Measurements from ENCODE around the gene PRDM2. TPM values are rescaled to one million over a fixed set of nuclear protein-coding genes. Genes with fewer than 3 reads are reported as not detected.

Gene PRDM2
- polyA plus RNA-seq, 1 of the 3 experiments (the other 2 are of a cell fraction) = 7.2 TPM

- no peak for DNase-seq
- Histone ChIP-seq H3K79me2 (ENCODE audit: insufficient read depth) (peaks cover 4% of the 10 kb centered on the region; the same call in 1 of the 2 replicates), H3K9me2 (no peaks in the 10 kb centered on the region), H3K4me1 (ENCODE audit: control insufficient read depth in 1 of 2, insufficient read depth in 2 of 2, low read depth in 1 of 2, low read length in 1 of 2) (no peaks in the 10 kb centered on the region; a peak in 1 of 4 replicates), H3K4me2 (no peak overlapping the region), H3K36me3 (replicated peaks in 1 of 2; ENCODE audit: control insufficient read depth in 1 of 2, insufficient read depth in 2 of 2, low read length in 1 of 2) (peaks cover 0 to 5% of the 10 kb centered on the region in 2 experiments), H4K20me1 (ENCODE audit: insufficient read depth) (peaks cover 6% of the 10 kb centered on the region), H3K27me3 (ENCODE audit: insufficient read depth) (no peaks in the 10 kb centered on the region), H3K4me3 (ENCODE audit: low read depth in 2 of 2, low read length in 1 of 2) (no peak overlapping the region), H3K9ac (no peak overlapping the region), H2AFZ (ENCODE audit: low read depth) (no peak overlapping the region), H3F3A (replicated peaks; ENCODE audit: insufficient read depth) (no peaks in the 10 kb centered on the region), H3K9me3 (no peaks in the 10 kb centered on the region), H3K27ac (ENCODE audit: low read depth in 2 of 2, low read length in 1 of 2) (no peak overlapping the region)
- WGBS (ENCODE audit: low lambda C conversion rate) = 95% methylated on average over 6 of the region's 6 CpGs
- TF ChIP-seq JUND (IDR thresholded peaks at IDR 0.05) = no peak
- no peak for TF ChIP-seq TEAD4 (IDR thresholded peaks at IDR 0.05; ENCODE audit: borderline replicate concordance, insufficient read depth)
- no peak for TF ChIP-seq MXI1 (IDR thresholded peaks at IDR 0.05; ENCODE audit: low read depth, low read length)
- no peak for TF ChIP-seq RAD21 (IDR thresholded peaks at IDR 0.05; ENCODE audit: low read length)
- TF ChIP-seq PBX3 (IDR thresholded peaks at IDR 0.05) = no peak
- CTCF ChIA-PET = interaction anchor here (0.9 kb wide), 1 partner anchor 10 kb away, joined by 3 read pairs; no protein-coding TSS in a partner anchor
- POLR2A ChIA-PET = no interaction called here
These were observed 97.4 kb downstream of the PRDM2 start for GRCh38 chr1:13797397-13797796.

- whole genome bisulfite sequencing (ENCODE audit: low lambda C conversion rate) = 94% methylated on average over 5 of the region's 5 CpGs
- Histone ChIP-seq H3K27me3 (ENCODE audit: insufficient read depth) (no peaks in the 10 kb centered on the region), H3F3A (replicated peaks; ENCODE audit: insufficient read depth) (no peaks in the 10 kb centered on the region), H3K4me1 (ENCODE audit: control insufficient read depth in 1 of 2, insufficient read depth in 2 of 2, low read depth in 1 of 2, low read length in 1 of 2) (no peaks in the 10 kb centered on the region; a peak in 1 of 4 replicates), H3K79me2 (ENCODE audit: insufficient read depth) (peaks cover 4% of the 10 kb centered on the region; the same call in 1 of the 2 replicates), H4K20me1 (ENCODE audit: insufficient read depth) (no peaks in the 10 kb centered on the region; the same call in 1 of the 2 replicates), H3K4me2 (no peak overlapping the region), H2AFZ (ENCODE audit: low read depth) (no peak overlapping the region), H3K4me3 (ENCODE audit: low read depth in 2 of 2, low read length in 1 of 2) (no peak overlapping the region), H3K27ac (ENCODE audit: low read depth in 2 of 2, low read length in 1 of 2) (no peak overlapping the region), H3K9ac (no peak overlapping the region), H3K36me3 (replicated peaks in 1 of 2; ENCODE audit: control insufficient read depth in 1 of 2, insufficient read depth in 2 of 2, low read length in 1 of 2) (peaks cover 0 to 3% of the 10 kb centered on the region in 2 experiments), H3K9me2 (no peaks in the 10 kb centered on the region), H3K9me3 (no peaks in the 10 kb centered on the region)
- no peak for DNase-seq
- CTCF ChIA-PET = interaction anchor here (0.9 kb wide), 1 partner anchor 9 kb away, joined by 3 read pairs; no protein-coding TSS in a partner anchor
- TF ChIP-seq, protein P1, sequence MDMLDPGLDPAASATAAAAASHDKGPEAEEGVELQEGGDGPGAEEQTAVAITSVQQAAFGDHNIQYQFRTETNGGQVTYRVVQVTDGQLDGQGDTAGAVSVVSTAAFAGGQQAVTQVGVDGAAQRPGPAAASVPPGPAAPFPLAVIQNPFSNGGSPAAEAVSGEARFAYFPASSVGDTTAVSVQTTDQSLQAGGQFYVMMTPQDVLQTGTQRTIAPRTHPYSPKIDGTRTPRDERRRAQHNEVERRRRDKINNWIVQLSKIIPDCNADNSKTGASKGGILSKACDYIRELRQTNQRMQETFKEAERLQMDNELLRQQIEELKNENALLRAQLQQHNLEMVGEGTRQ (IDR thresholded peaks at IDR 0.05; ENCODE audit: borderline replicate concordance, low read depth, low read length) = no peak
- TF ChIP-seq MEF2A (IDR thresholded peaks at IDR 0.05; ENCODE audit: borderline replicate concordance, low read depth) = no peak
- no peak for TF ChIP-seq EZH2phosphoT487 (IDR thresholded peaks at IDR 0.05; ENCODE audit: borderline replicate concordance, low read depth)
- no peak for TF ChIP-seq RXRA (IDR thresholded peaks at IDR 0.05; ENCODE audit: borderline replicate concordance, low read depth)
- TF ChIP-seq MXI1 (IDR thresholded peaks at IDR 0.05; ENCODE audit: low read depth, low read length) = no peak
- TF ChIP-seq, protein P2, sequence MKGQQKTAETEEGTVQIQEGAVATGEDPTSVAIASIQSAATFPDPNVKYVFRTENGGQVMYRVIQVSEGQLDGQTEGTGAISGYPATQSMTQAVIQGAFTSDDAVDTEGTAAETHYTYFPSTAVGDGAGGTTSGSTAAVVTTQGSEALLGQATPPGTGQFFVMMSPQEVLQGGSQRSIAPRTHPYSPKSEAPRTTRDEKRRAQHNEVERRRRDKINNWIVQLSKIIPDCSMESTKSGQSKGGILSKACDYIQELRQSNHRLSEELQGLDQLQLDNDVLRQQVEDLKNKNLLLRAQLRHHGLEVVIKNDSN (IDR thresholded peaks at IDR 0.05; ENCODE audit: borderline replicate concordance, low read depth) = no peak
- no peak for TF ChIP-seq TCF12 (IDR thresholded peaks at IDR 0.05)
- POLR2A ChIA-PET = interaction anchor here (0.5 kb wide), 1 partner anchor 667 kb away, joined by 3 read pairs; no protein-coding TSS in a partner anchor
These were observed 98.1 kb downstream of the PRDM2 start for GRCh38 chr1:13798120-13798519.
